Measurements from ENCODE around the gene TOB1. TPM values are rescaled to one million over a fixed set of nuclear protein-coding genes. Genes with fewer than 3 reads are reported as not detected.
A peak's percentile ranks its signal among the peaks of the same experiment; 100 is the strongest.

The TOB1 gene
- polyA plus RNA-seq, 1 experiment: 20.3 TPM

GRCh38 chr17:50865060-50865867 is 890 bp downstream of the TOB1 start:
- CTCF ChIA-PET: interaction anchor here (0.5 to 5.2 kb wide), 5 partner anchors 12 to 91 kb away, joined by 4 to 49 read pairs (median 5); no protein-coding TSS in a partner anchor
- no peak for TF ChIP-seq CTCF (IDR thresholded peaks at IDR 0.05; ENCODE audit: low read depth, low read length)
- DNase-seq (ENCODE audit: low read depth, low spot score): no peak
- Histone ChIP-seq H3K27ac (ENCODE audit: low read depth, low read length) (peak overlapping the region; percentile 52), H3K9me3 (ENCODE audit: control insufficient read depth, insufficient read depth, low read length) (peaks cover 3% of the 10 kb centered on the region; the same call in 1 of the 2 replicates), H3K27me3 (ENCODE audit: control insufficient read depth, insufficient read depth, low read length) (no peaks in the 10 kb centered on the region), H3K4me3 (ENCODE audit: low read depth, low read length) (peak overlapping the region; percentile 94)
- POLR2A ChIA-PET: interaction anchor here (0.6 to 3.2 kb wide), 30 partner anchors 14 to 350 kb away, joined by 3 to 85 read pairs (median 6); partner anchors contain the start of gene LUC7L3

- no peak for TF ChIP-seq CTCF (IDR thresholded peaks at IDR 0.05; ENCODE audit: low read depth, low read length)
- DNase-seq (ENCODE audit: low read depth, low spot score): no peak
- peaks cover 3% of the 10 kb centered on the region; the same call in 1 of the 2 replicates for H3K9me3 ChIP-seq (ENCODE audit: control insufficient read depth, insufficient read depth, low read length)
- no peaks in the 10 kb centered on the region for H3K27me3 ChIP-seq (ENCODE audit: control insufficient read depth, insufficient read depth, low read length)
- H3K4me3 ChIP-seq (ENCODE audit: low read depth, low read length): peak overlapping the region; percentile 94
- POLR2A ChIA-PET: interaction anchor here (2.4 to 3.2 kb wide), 6 partner anchors 14 to 90 kb away, joined by 14 to 85 read pairs (median 60); no protein-coding TSS in a partner anchor
- H3K27ac ChIP-seq (ENCODE audit: low read depth, low read length): no peak overlapping the region
- CTCF ChIA-PET: interaction anchor here (0.5 to 5.2 kb wide), 3 partner anchors 12 to 91 kb away, joined by 5 to 49 read pairs (median 19); no protein-coding TSS in a partner anchor
These were observed 1.5 kb downstream of the TOB1 start for GRCh38 chr17:50864747-50865059.

- DNase-seq (ENCODE audit: low read depth, low spot score): no peak
- H3K4me3 ChIP-seq (ENCODE audit: low read depth, low read length): peak overlapping the region; percentile 94
- ChIA-PET POLR2A (interaction anchor here (0.6 to 0.7 kb wide), 2 partner anchors 10 to 241 kb away, joined by 3 to 7 read pairs; no protein-coding TSS in a partner anchor), CTCF (interaction anchor here (0.6 to 5.2 kb wide), 7 partner anchors 11 to 101 kb away, joined by 3 to 49 read pairs (median 9); no protein-coding TSS in a partner anchor)
- no peak overlapping the region for H3K27ac ChIP-seq (ENCODE audit: low read depth, low read length)
- no peak for TF ChIP-seq CTCF (IDR thresholded peaks at IDR 0.05; ENCODE audit: low read depth, low read length)
- H3K27me3 ChIP-seq (ENCODE audit: control insufficient read depth, insufficient read depth, low read length): no peaks in the 10 kb centered on the region
- peaks cover 3% of the 10 kb centered on the region; the same call in 1 of the 2 replicates for H3K9me3 ChIP-seq (ENCODE audit: control insufficient read depth, insufficient read depth, low read length)
These were observed 2.2 kb downstream of the TOB1 start for GRCh38 chr17:50863931-50864330.

GRCh38 chr17:50863221-50863843 is 2.8 kb downstream of the TOB1 start:
- Histone ChIP-seq H3K27me3 (ENCODE audit: control insufficient read depth, insufficient read depth, low read length) (no peaks in the 10 kb centered on the region), H3K4me3 (ENCODE audit: low read depth, low read length) (peak overlapping the region; percentile 25), H3K9me3 (ENCODE audit: control insufficient read depth, insufficient read depth, low read length) (peaks cover 3% of the 10 kb centered on the region; the same call in 1 of the 2 replicates), H3K27ac (ENCODE audit: low read depth, low read length) (no peak overlapping the region)
- ChIA-PET POLR2A (interaction anchor here (0.7 kb wide), 1 partner anchor 10 kb away, joined by 7 read pairs; no protein-coding TSS in a partner anchor), CTCF (interaction anchor here (0.5 to 5.2 kb wide), 12 partner anchors 11 to 116 kb away, joined by 3 to 49 read pairs (median 6); no protein-coding TSS in a partner anchor)
- TF ChIP-seq CTCF (IDR thresholded peaks at IDR 0.05; ENCODE audit: low read depth, low read length): peak; percentile 54
- DNase-seq (ENCODE audit: low read depth, low spot score): no peak
